HepG2 (cell line): ENCODE results near the gene ALK. TPM values are rescaled to one million over a fixed set of nuclear protein-coding genes. Genes with fewer than 3 reads are reported as not detected.

ENCODE experiments used
- ATAC-seq: fragments of 200-7000 bp; cut with Tn5 transposase; 3 replicates; pipeline ENCODE4 v1.9.1; 2020; ENCODE audit warnings: mild to moderate bottlenecking, moderate library complexity
- BruUV-seq: library from RNA; stranded (reverse); fragments of 400-500 nt; replicated peaks from 2 replicates; lab custom pipeline; 2021; lab: Mats Ljungman, UMichigan
- CTCF ChIA-PET: fragments of 300-600 bp; formaldehyde crosslinking; extraction: SDS; loops from one replicate; lab custom pipeline; 2021; ENCODE audit warnings: low total read pairs, inconsistent platforms, low intra/inter-chr PET ratio; lab: Yijun Ruan, JAX
- POLR2A ChIA-PET: fragments of 350-600 bp; sonication (Branson Sonifier 250); formaldehyde crosslinking; loops from one replicate; lab custom pipeline; 2020; ENCODE audit warnings: antibody characterized with exemption, inconsistent platforms; lab: Yijun Ruan, JAX
- DNase-seq: peaks from one replicate; pipeline ENCODE4 v3.0.0-alpha.2; 2015; ENCODE audit warnings: low spot score
- FAIRE-seq: peaks from 3 replicates; lab custom pipeline; 2011; peaks lifted over from hg19 to GRCh38; lab: Jason Lieb, UNC
- H2AFZ ChIP-seq: one replicate; pipeline ENCODE4 v1.6.1; 2011; ENCODE audit warnings: low read length, inconsistent platforms
- H3K27ac ChIP-seq: fragments of 300-600 bp; 3 replicates; pipeline ENCODE4 v1.8.0; 2011; ENCODE audit warnings: mixed run types, mild to moderate bottlenecking, mixed read lengths, low read length, inconsistent platforms; ENCODE audit not compliant: insufficient read depth; ENCODE audit errors: extremely low read length
- H3K27me3 ChIP-seq, 2 experiments: fragments of 200-600 bp in 1 of 2; 2 replicates in 1 of 2; 3 replicates in 1 of 2; pipeline versions ENCODE4 v1.6.0 to v1.8.0; 2011; ENCODE audit warnings: low read length in 2 of 2, mild to moderate bottlenecking in 2 of 2, moderate library complexity in 2 of 2, inconsistent platforms in 1 of 2; ENCODE audit not compliant: insufficient read depth in 2 of 2, control insufficient read depth in 1 of 2
- H3K36me3 ChIP-seq, 2 experiments: fragments of 200-600 bp in 1 of 2; replicated peaks in 1 of 2; 2 replicates in 1 of 2; 3 replicates in 1 of 2; pipeline versions ENCODE4 v1.5.1 to v1.8.0; 2011; ENCODE audit warnings: low read length in 2 of 2, inconsistent platforms in 1 of 2; ENCODE audit not compliant: insufficient read depth in 2 of 2, control insufficient read depth in 1 of 2
- H3K4me1 ChIP-seq: 2 replicates; pipeline ENCODE4 v1.5.1; 2012; ENCODE audit warnings: low read length, inconsistent platforms; ENCODE audit not compliant: insufficient read depth
- H3K4me2 ChIP-seq: 2 replicates; pipeline ENCODE4 v1.6.0; 2011; ENCODE audit warnings: low read depth, low read length, inconsistent platforms
- H3K4me3 ChIP-seq, 3 experiments: fragments of 200-600 bp in 1 of 3; sonication (generic), shearing (Covaris generic) in 1 of 3; replicated peaks in 1 of 3; 2 replicates each; pipeline ENCODE4 v1.5.1; 2011 to 2016; ENCODE audit warnings: low read length in 3 of 3, inconsistent platforms in 2 of 3, low read depth in 2 of 3, mild to moderate bottlenecking in 2 of 3, control low read depth in 1 of 3, mixed read lengths in 1 of 3; ENCODE audit not compliant: insufficient read depth in 1 of 3
- H3K79me2 ChIP-seq: one replicate; pipeline ENCODE4 v1.6.1; 2011; ENCODE audit warnings: low read length, inconsistent platforms; ENCODE audit not compliant: insufficient read depth
- H3K9ac ChIP-seq: 2 replicates; pipeline ENCODE4 v1.6.0; 2011; ENCODE audit warnings: mild to moderate bottlenecking, low read depth, low read length, inconsistent platforms; ENCODE audit not compliant: insufficient read depth
- H3K9me3 ChIP-seq: 2 replicates; pipeline ENCODE4 v1.5.1; 2012; ENCODE audit warnings: mild to moderate bottlenecking, low read length
- H4K20me1 ChIP-seq: 2 replicates; pipeline ENCODE4 v1.6.0; 2011; ENCODE audit warnings: inconsistent platforms, mild to moderate bottlenecking, low read length, moderate library complexity; ENCODE audit not compliant: insufficient read depth
- ATF7-NPFF ChIP-seq: sonication (generic); formaldehyde crosslinking; IDR thresholded peaks from 2 replicates; pipeline ENCODE4 v1.8.1; 2023; ENCODE audit warnings: mild to moderate bottlenecking, low read depth, missing genetic modification reagents, moderate library complexity
- NR2C2 ChIP-seq: sonication (generic); formaldehyde crosslinking; IDR thresholded peaks from 2 replicates; pipeline ENCODE4 v1.4.0; 2020; ENCODE audit warnings: missing genetic modification reagents, mild to moderate bottlenecking, moderate library complexity, borderline replicate concordance
- SMAD9 ChIP-seq: sonication (generic); formaldehyde crosslinking; IDR thresholded peaks from 2 replicates; pipeline ENCODE4 v1.5.1; 2020; ENCODE audit warnings: mild to moderate bottlenecking, missing genetic modification reagents
- WGBS: methylation state at CpG from one replicate; pipeline ENCODE4 v1.1.6; 2017; ENCODE audit warnings: low lambda C conversion rate; 5-methylcytosine and 5-hydroxymethylcytosine counted together
- in situ Hi-C: cut with HindIII; loops from 2 replicates; pipeline ENCODE4 v1.10.0; 2017; ENCODE audit warnings: low pct_unique_long_range_greater_than_20kb; ENCODE audit not compliant: extremely low pct_ligation_motif_present
- intact Hi-C: fragments of 100-400 bp; cut with micrococcal nuclease; formaldehyde crosslinking; loops from one replicate; pipeline ENCODE4 v1.10.0; 2022; ENCODE audit not compliant: unreplicated experiment
- polyA plus RNA-seq, 8 experiments: library from polyadenylated mRNA; depleted of rRNA in 3 of 8; stranded (reverse) in 7 of 8; unstranded in 1 of 8; fragments of >200 nt; fragmentation: Illumina TruSeq in 4 of 8; extraction: Trizol in 4 of 8; gene quantifications; 2 replicates each; pipeline versions ENCODE4 v1.2.1 to v1.2.3, GENCODE V29; 2011 to 2016; ENCODE audit warnings: low read depth in 4 of 8, missing spikeins in 1 of 8, mixed read lengths in 1 of 8; ENCODE audit not compliant: insufficient read depth in 1 of 8
- total RNA-seq, 5 experiments: library from RNA; depleted of rRNA; stranded (reverse); fragments of >200 nt; fragmentation: Illumina TruSeq; extraction: Trizol; gene quantifications; 2 replicates each; pipeline ENCODE4 v1.2.3, GENCODE V29; 2016; ENCODE audit warnings: low read depth in 1 of 5
- TF ChIP-seq, protein P1 (sequence below): sonication (generic); formaldehyde crosslinking; IDR thresholded peaks from 2 replicates; pipeline ENCODE4 v1.5.1; 2020; ENCODE audit warnings: mild to moderate bottlenecking, missing genetic modification reagents, borderline replicate concordance
- TF ChIP-seq, protein P2 (sequence below): sonication (generic); formaldehyde crosslinking; IDR thresholded peaks from 2 replicates; pipeline ENCODE4 v1.8.1; 2023; ENCODE audit warnings: mild to moderate bottlenecking, missing genetic modification reagents
- TF ChIP-seq, protein P3 (sequence below): sonication (generic); formaldehyde crosslinking; IDR thresholded peaks from 2 replicates; pipeline ENCODE4 v1.8.1; 2023; ENCODE audit warnings: mild to moderate bottlenecking, missing genetic modification reagents
- TF ChIP-seq, protein P4 (sequence below): sonication (generic); formaldehyde crosslinking; IDR thresholded peaks from 2 replicates; pipeline ENCODE4 v1.4.0; 2020; ENCODE audit warnings: missing genetic modification reagents, borderline replicate concordance
- TF ChIP-seq, protein P5 (sequence below): IDR thresholded peaks from 2 replicates; pipeline ENCODE4 v1.6.1; 2012; ENCODE audit warnings: low read length, improper control_type of control experiment

ALK gene
- total and polyA plus RNA-seq, 2 of the 13 experiments (the other 11 are each of a cell fraction or from before 2014, with no cell fraction given): not detected

DNA sequence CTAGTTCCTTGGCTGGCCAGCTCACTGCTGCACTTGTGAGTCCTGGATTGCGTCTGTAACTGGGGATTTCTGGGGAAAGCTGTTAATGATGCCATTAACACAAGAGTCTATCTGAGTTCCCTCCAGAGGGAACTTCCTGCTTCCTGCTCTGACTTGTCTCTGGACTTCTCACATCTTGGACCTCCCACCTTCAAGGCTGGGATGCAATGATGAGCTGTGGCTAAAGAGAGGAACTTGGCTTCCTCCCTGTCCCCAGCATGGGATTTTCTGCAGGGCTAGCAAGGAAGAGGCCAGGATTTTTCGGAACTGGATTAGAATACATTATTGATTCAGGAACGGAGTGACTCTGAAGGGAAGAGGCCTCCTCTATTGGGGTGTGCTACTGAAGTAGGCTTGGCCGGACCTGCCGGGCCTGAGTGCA is 650.7 kb downstream of the ALK start:
- DNase-seq: no peak
- no peak overlapping the region for H3K4me3 ChIP-seq
- H4K20me1 ChIP-seq: no peaks in the 10 kb centered on the region
- peaks cover 0 to 12% of the 10 kb centered on the region in 2 experiments; a peak in 3 of 5 replicates for H3K27me3 ChIP-seq
- H2AFZ ChIP-seq: no peak overlapping the region
- no peak overlapping the region for H3K27ac ChIP-seq
- H3K36me3 ChIP-seq: no peaks in the 10 kb centered on the region
- H3K4me2 ChIP-seq: no peak overlapping the region
- ChIA-PET POLR2A (no interaction called here), CTCF (no interaction called here)
- H3K9ac ChIP-seq: no peak overlapping the region
- no peak for ATAC-seq
- H3K4me1 ChIP-seq: peaks cover 13% of the 10 kb centered on the region
- FAIRE-seq: no peak
- H3K9me3 ChIP-seq: no peaks in the 10 kb centered on the region
- BruUV-seq: no TSS peak
- in situ Hi-C loops: no loop called here
- intact Hi-C loops: no loop called here
- WGBS: 30% methylated on average over 5 of the region's 5 CpGs
- H3K79me2 ChIP-seq: no peaks in the 10 kb centered on the region
- TF ChIP-seq NR2C2 (CRISPR knock-in tag) (no peak), SMAD9 (CRISPR knock-in tag) (no peak), ATF7-NPFF (CRISPR knock-in tag) (no peak)
- TF ChIP-seq, protein P1, sequence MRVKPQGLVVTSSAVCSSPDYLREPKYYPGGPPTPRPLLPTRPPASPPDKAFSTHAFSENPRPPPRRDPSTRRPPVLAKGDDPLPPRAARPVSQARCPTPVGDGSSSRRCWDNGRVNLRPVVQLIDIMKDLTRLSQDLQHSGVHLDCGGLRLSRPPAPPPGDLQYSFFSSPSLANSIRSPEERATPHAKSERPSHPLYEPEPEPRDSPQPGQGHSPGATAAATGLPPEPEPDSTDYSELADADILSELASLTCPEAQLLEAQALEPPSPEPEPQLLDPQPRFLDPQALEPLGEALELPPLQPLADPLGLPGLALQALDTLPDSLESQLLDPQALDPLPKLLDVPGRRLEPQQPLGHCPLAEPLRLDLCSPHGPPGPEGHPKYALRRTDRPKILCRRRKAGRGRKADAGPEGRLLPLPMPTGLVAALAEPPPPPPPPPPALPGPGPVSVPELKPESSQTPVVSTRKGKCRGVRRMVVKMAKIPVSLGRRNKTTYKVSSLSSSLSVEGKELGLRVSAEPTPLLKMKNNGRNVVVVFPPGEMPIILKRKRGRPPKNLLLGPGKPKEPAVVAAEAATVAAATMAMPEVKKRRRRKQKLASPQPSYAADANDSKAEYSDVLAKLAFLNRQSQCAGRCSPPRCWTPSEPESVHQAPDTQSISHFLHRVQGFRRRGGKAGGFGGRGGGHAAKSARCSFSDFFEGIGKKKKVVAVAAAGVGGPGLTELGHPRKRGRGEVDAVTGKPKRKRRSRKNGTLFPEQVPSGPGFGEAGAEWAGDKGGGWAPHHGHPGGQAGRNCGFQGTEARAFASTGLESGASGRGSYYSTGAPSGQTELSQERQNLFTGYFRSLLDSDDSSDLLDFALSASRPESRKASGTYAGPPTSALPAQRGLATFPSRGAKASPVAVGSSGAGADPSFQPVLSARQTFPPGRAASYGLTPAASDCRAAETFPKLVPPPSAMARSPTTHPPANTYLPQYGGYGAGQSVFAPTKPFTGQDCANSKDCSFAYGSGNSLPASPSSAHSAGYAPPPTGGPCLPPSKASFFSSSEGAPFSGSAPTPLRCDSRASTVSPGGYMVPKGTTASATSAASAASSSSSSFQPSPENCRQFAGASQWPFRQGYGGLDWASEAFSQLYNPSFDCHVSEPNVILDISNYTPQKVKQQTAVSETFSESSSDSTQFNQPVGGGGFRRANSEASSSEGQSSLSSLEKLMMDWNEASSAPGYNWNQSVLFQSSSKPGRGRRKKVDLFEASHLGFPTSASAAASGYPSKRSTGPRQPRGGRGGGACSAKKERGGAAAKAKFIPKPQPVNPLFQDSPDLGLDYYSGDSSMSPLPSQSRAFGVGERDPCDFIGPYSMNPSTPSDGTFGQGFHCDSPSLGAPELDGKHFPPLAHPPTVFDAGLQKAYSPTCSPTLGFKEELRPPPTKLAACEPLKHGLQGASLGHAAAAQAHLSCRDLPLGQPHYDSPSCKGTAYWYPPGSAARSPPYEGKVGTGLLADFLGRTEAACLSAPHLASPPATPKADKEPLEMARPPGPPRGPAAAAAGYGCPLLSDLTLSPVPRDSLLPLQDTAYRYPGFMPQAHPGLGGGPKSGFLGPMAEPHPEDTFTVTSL: no peak
- TF ChIP-seq, protein P2, sequence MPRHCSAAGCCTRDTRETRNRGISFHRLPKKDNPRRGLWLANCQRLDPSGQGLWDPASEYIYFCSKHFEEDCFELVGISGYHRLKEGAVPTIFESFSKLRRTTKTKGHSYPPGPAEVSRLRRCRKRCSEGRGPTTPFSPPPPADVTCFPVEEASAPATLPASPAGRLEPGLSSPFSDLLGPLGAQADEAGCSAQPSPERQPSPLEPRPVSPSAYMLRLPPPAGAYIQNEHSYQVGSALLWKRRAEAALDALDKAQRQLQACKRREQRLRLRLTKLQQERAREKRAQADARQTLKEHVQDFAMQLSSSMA (CRISPR knock-in tag): no peak
- TF ChIP-seq, protein P3, sequence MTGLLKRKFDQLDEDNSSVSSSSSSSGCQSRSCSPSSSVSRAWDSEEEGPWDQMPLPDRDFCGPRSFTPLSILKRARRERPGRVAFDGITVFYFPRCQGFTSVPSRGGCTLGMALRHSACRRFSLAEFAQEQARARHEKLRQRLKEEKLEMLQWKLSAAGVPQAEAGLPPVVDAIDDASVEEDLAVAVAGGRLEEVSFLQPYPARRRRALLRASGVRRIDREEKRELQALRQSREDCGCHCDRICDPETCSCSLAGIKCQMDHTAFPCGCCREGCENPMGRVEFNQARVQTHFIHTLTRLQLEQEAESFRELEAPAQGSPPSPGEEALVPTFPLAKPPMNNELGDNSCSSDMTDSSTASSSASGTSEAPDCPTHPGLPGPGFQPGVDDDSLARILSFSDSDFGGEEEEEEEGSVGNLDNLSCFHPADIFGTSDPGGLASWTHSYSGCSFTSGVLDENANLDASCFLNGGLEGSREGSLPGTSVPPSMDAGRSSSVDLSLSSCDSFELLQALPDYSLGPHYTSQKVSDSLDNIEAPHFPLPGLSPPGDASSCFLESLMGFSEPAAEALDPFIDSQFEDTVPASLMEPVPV (CRISPR knock-in tag): no peak
- TF ChIP-seq, protein P4, sequence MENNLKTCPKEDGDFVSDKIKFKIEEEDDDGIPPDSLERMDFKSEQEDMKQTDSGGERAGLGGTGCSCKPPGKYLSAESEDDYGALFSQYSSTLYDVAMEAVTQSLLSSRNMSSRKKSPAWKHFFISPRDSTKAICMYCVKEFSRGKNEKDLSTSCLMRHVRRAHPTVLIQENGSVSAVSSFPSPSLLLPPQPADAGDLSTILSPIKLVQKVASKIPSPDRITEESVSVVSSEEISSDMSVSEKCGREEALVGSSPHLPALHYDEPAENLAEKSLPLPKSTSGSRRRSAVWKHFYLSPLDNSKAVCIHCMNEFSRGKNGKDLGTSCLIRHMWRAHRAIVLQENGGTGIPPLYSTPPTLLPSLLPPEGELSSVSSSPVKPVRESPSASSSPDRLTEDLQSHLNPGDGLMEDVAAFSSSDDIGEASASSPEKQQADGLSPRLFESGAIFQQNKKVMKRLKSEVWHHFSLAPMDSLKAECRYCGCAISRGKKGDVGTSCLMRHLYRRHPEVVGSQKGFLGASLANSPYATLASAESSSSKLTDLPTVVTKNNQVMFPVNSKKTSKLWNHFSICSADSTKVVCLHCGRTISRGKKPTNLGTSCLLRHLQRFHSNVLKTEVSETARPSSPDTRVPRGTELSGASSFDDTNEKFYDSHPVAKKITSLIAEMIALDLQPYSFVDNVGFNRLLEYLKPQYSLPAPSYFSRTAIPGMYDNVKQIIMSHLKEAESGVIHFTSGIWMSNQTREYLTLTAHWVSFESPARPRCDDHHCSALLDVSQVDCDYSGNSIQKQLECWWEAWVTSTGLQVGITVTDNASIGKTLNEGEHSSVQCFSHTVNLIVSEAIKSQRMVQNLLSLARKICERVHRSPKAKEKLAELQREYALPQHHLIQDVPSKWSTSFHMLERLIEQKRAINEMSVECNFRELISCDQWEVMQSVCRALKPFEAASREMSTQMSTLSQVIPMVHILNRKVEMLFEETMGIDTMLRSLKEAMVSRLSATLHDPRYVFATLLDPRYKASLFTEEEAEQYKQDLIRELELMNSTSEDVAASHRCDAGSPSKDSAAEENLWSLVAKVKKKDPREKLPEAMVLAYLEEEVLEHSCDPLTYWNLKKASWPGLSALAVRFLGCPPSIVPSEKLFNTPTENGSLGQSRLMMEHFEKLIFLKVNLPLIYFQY: no peak
- TF ChIP-seq, protein P5, sequence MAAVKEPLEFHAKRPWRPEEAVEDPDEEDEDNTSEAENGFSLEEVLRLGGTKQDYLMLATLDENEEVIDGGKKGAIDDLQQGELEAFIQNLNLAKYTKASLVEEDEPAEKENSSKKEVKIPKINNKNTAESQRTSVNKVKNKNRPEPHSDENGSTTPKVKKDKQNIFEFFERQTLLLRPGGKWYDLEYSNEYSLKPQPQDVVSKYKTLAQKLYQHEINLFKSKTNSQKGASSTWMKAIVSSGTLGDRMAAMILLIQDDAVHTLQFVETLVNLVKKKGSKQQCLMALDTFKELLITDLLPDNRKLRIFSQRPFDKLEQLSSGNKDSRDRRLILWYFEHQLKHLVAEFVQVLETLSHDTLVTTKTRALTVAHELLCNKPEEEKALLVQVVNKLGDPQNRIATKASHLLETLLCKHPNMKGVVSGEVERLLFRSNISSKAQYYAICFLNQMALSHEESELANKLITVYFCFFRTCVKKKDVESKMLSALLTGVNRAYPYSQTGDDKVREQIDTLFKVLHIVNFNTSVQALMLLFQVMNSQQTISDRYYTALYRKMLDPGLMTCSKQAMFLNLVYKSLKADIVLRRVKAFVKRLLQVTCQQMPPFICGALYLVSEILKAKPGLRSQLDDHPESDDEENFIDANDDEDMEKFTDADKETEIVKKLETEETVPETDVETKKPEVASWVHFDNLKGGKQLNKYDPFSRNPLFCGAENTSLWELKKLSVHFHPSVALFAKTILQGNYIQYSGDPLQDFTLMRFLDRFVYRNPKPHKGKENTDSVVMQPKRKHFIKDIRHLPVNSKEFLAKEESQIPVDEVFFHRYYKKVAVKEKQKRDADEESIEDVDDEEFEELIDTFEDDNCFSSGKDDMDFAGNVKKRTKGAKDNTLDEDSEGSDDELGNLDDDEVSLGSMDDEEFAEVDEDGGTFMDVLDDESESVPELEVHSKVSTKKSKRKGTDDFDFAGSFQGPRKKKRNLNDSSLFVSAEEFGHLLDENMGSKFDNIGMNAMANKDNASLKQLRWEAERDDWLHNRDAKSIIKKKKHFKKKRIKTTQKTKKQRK: no peak
